HK-2 (cell line): Measurements from ENCODE around the gene AP1G2.
"Not testable (repeated sequence)": the region's sequence is repeated elsewhere in the genome, so short reads cannot be mapped to it uniquely, and the experiment has no call there.

ENCODE experiments used
- DNase-seq: peaks from one replicate; pipeline ENCODE4 v3.0.0-alpha.2; 2018; ENCODE audit not compliant: unreplicated experiment

The AP1G2 gene, protein sequence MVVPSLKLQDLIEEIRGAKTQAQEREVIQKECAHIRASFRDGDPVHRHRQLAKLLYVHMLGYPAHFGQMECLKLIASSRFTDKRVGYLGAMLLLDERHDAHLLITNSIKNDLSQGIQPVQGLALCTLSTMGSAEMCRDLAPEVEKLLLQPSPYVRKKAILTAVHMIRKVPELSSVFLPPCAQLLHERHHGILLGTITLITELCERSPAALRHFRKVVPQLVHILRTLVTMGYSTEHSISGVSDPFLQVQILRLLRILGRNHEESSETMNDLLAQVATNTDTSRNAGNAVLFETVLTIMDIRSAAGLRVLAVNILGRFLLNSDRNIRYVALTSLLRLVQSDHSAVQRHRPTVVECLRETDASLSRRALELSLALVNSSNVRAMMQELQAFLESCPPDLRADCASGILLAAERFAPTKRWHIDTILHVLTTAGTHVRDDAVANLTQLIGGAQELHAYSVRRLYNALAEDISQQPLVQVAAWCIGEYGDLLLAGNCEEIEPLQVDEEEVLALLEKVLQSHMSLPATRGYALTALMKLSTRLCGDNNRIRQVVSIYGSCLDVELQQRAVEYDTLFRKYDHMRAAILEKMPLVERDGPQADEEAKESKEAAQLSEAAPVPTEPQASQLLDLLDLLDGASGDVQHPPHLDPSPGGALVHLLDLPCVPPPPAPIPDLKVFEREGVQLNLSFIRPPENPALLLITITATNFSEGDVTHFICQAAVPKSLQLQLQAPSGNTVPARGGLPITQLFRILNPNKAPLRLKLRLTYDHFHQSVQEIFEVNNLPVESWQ

DNA sequence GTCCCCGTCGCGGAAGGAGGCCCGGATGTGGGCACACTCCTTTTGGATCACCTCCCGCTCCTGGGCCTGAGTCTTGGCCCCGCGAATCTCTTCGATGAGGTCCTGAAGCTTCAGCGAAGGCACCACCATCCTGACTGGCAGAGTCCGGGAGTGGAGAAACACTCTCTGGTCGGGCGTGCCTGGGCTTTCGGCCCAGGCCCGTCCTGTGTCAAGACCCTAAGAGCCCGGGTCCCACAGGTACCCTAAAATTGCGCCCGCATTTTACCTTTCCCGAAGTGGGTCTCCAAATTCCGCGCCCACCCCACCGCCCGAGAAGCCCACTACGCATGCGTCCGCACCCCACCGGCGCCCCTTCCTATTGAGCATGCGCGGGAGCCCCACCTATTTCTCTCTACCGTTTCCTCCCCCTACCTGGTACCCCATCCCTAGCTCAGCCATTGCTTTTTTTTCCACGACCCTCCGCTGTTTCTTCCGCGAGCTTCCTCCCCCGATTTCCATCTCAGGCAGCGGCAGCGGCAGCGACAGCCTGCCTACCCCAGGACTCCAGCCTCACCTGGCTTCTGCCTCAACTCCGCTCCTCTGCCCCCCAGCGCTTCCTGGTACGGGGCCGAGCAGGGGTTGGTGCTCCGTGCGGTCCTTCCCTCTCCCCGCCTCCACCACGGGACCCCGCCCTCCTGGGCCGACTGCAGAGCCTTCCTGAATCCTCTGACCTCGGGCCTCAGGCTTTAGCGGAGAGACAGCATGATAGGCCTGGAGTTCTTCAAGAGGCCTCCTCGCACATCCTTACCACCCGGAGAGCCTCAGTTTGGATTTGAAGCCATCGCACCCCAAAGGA, at the start of gene AP1G2:
AP1G2 (minus strand) TSS at position 606 of the 835 bp plus-strand sequence; CDS start at position 129, 477 bp downstream.
- DNase-seq, result peak; percentile 92

DNA sequence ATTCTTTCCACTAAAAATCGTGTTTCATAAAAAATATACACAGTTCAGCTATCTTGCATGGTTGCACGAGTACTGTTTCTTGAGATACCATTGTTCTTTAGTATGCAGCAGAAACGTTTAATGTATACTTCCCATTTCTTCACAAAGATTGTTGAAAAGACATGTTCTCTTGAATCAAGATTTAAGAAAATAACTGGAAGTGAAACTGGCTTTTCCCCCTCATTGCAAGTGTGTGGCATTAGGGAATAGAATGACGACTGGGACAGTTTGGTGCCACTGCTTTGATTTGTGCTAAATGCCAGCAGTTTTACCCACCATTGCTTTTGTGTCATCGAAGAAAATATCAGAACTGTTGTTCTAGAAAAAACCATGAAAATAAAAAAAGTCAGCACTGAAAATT, 48.3 kb upstream of the AP1G2 start:
- DNase-seq, result no peak

DNA sequence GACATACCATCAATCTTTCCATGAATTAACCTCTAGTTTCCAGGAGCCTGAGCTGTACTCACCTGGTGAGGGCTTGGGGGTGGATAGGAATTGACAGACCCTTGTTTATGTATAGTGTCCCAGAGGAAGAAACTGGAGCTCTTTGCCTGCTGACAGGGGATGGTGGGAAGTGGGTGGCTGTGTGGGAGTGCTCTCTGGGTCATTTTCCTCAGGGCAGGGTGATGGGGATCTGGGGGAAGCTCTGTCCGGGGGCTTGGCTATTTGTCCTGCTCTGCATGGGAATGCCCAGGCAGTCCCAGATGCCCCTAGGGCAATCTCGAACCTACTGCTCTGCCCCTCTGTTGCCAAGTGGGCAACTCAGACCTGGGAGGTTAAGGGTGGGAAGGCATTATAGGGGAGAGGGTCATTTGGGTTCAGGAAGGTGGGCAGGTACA, 46.8 kb upstream of the AP1G2 start:
- no peak for DNase-seq

DNA sequence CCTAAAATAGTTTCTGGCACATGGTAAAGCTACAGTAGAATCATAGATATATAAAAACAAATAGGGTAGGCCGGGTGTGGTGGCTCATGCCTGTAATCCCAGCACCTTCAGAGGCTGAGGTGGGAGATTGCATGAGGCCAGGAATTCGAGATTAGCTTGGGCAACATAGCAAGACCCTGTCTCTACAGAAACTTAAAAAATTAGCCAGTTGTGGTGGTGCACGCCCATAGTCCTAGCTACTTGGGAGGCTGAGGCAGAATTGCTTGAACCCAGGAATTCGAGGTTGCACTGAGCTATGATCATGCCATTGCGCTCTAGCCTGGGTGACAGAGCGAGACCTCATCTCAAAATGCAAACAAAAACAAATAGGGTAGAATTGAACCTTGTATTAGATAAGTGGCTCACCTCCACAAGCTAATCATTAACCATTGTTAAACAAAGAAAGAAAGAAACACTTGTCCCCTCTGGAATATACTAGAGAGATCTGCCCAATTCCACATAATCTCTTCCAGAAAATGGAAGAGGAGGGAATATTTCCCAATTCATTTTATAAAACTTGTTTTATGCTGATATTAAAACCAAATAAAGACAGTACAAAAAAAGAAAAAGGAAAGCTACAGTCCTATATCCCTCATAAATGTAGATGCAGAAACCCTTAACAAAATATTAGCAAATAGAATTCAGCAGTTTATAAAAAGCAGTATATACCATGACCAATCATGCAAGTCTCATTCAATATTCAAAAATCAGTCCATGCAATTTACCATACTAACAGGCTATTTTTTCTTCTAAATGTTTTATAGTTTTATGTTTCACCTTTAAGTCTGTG, 45.9 kb upstream of the AP1G2 start:
- DNase-seq, result no peak

DNA sequence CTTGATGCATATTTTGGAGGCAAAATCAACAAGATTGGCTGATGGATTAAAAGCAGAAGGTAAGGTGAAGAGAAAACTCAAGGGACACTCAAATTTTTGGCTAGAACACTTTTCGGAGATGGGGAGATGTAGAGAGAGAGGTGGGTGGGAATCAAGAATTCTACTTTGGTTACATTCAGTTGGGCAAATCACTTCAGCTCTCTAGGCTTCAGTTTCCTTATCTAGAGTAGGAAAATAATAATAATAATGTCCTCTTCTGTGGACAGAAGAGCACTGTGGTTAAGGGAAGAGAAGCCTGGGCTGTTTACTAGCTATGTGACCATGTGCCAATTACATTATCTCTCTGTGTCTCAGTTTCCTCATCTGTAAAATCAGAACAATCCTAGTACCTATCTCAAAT, 45.2 kb upstream of the AP1G2 start:
- DNase-seq, result no peak

DNA sequence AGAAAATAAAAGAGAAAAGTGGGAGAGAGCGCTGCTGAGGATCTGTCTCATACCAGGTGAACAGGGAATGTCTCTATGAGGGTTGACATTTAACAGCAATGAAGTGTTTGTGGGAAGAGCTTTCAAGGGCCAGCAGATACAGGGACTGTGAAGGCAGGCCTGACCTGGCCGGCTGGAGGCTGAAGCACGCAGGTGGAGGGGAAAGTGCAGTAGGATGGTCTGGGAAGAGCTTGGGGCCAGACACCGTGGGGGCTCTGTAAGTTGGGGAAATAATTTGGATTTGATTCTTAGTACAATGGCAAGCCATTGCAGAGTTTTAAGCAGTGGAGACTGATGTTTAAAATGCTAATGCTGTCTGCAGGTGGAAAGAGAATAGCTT, 44.8 kb upstream of the AP1G2 start:
- no peak for DNase-seq

DNA sequence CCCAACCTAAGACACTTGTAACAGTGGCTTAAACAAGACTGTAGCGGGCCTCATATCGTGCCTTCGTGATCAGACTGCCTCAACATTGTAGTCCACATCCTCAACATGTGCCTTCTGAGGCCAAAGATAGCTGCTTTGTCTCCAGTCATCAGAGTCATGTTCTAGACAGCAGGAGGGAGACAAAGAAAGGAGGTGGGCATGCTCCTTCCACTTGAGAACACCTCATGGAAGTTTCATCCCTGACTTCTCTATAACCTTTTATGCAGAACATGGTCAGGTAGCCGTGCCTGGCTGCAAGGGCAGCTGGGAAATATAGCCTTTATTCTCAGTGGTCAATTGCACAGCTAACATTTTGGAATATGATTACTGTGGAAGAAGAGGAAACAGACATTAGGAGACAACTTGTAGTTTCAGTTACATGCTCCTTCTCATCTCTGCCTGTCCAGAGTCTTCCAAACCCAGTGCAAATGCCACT, 43.3 kb upstream of the AP1G2 start:
- no peak for DNase-seq

DNA sequence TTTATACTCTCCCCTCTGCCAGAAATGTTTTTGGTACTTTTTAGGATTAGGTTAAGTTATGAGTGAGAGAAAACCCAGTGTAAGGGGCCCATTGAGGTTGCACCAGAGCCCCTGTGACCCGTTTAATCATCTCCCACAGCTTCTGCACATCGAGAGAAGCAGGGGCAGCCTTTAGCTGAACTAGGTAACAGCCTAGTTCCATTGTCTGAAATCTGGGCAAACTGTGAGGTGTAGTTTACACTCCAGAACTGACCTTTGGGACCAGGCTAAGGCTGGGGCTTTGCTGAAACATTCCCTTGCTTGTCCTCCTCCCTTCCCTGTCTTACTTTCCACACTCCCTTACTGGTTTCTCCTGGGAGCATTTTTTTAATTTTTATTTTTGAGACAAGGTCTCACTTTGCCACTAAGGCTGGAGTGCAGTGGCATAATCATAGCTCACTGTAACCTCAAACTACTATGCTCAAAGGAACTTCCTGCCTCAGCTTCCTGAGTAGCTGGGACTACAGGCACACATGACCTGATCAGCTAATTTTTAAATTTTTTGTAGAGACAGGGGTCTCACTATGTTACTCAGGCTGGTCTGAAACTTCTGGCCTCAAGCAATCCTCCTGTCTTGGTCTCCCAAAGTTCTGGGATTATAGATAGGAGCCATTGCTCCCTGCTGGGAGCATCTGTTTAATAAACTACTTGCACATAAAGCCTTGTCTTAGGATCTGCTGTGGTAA, 42.7 kb upstream of the AP1G2 start:
- DNase-seq, result no peak

DNA sequence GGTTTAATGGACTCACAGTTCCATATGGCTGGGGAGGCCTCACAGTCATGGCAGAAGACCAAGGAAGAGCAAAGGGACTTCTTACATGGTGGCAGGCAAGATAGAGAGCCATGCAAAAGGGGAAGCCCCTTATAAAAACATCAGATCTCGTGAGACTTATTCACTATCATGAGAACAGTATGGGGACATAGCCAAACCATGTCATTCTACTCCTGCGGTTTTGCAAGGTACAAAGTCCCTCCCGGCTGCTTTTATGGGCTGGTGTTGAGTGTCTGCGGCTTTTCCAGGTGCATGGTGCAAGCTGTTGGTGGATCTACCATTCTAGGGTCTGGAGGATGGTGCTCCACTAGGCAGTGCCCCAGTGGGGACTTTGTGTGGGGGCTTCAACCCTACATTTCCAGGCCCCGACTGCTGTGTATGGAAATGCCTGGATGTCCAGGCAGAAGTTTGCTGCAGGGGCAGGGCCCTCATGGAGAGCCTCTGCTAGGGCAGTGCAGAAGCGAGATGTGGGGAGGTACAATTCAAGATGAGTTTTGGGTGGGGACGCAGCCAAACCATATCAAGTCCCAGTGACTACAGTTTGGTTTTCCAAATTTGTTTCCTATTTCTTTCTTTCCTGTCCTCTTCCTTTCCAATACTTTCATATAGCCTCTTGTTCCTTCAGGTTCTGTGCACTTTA, 42.0 kb upstream of the AP1G2 start:
- DNase-seq, result not testable (repeated sequence)

DNA sequence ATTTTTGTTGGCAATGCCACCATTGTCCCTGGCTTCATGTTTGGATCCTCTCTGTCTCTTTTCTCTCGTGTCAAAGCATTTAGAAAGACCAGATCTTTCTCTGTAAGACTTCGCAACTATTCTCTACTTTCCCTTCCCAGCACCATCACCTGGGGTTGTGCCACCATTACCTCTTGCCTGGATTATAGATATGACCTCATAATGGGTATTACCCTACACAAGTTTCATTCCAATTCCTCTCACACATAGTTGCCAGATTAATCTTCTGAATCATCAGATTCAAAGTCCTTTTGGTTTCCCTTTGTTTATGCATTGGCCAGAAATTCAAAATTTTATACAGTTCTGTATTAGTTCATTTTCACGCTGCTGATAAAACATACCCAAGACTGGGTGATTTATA, 41.4 kb upstream of the AP1G2 start:
- DNase-seq, result no peak

DNA sequence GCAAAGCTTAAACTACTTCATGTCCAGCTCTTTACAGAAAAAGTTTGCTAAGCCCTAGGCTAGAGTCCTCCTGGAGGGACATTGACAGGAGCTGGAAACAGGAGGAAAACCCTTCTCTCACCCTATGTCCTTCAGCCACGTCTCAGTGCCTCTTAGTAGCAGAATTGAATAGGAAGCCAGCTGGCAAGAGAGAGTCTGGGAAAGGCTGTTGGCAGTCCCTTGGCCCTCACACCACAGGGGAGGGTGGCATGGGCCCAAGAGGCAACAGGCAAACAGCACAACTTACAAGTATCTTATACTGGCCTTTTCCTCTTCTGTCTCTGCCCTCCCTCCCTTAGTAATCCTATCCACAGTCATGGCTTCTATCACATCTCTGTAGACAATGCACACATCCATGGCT, 40.9 kb upstream of the AP1G2 start:
- DNase-seq, result no peak

DNA sequence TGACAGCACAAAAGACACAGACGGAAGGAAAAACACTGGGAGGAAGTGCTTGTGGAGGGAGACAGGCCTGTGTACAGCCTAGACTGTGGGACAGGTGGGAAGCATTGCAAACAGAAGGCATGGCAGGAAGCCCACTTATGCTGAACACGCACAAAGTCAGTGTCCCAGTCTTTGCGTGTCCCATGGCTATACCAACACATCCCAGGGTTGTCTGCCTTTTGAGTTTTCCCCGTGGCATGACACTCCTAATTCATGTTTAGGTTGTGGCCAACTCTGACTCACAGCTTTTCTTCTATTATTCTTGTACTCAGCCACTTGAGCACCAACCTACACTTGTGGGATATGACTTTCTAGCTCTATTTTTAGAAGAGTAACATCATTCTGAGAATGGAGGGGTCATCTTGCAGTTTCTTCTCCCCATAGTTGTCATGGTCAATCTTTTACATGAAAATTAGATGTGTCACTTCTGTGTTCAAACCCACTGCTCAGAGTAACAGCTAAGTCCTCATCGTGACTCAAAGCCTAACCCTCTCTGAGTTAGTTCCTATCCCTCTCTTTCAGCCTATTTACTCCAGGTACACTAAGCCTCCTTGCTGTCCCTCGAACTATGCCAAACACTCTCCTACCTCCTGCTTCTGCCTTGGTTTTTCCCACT, 38.5 kb upstream of the AP1G2 start:
- DNase-seq, result no peak

DNA sequence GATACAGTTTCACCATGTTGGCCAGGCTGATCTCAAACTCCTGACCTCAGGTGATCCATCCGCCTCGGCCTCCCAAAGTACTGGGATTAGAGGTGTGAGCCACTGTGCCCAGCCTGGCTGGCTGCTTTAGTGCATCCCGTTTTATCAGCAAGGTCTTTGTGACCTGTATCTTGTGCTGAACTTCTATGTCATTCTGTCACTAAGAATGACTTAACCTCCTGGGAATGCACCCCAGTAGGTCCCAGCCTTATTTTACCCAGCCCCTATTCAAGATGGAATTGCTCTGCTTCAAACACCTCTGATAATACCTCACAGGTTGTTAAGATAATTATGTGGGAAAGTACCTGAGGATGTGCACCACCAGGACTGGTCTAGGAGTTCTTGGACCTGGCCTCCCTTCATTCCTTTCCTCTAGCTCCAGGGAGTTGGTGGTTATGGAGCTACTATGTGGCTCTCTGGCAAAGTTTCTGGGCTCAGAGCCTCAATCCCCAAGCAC, 37.1 kb upstream of the AP1G2 start:
- DNase-seq, result no peak

DNA sequence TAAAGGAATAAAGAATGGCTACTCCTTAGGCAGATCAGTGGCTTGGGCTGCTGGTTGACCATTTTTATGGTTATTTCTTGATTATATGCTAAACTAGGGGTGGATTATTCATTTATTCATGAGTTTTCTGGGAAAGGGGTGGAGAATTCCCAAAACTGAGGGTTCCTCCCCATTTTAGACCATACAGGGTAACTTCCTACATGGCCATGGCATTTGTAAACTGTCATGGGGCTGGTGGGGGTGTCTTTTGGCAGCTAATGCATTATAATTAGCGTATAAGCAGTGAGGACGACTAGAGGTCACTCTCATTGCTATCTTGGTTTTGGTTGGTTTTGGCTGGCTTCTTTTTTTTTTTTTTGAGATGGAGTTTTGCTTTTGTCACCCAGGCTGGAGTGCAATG, 36.6 kb upstream of the AP1G2 start:
- DNase-seq, result no peak

DNA sequence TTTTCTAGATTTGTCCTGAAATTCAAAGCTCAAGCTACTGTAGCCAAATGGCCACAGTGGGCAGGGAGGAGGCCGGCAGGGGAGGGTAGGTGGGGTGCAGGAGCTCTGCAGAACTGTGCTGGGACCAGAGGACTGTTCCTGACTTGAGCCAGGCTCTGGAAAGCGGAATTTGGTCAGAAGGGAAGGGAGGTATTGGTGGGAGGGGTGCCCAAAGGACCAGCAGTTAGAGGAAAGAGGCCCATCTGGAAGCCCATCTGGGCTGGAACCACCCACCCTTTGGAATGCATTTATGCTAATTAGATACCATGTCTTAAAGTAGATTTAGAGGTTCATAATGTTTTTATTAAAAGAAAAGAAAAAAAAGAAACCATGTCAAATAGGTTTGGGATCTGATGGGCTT, 35.5 kb upstream of the AP1G2 start:
- no peak for DNase-seq

DNA sequence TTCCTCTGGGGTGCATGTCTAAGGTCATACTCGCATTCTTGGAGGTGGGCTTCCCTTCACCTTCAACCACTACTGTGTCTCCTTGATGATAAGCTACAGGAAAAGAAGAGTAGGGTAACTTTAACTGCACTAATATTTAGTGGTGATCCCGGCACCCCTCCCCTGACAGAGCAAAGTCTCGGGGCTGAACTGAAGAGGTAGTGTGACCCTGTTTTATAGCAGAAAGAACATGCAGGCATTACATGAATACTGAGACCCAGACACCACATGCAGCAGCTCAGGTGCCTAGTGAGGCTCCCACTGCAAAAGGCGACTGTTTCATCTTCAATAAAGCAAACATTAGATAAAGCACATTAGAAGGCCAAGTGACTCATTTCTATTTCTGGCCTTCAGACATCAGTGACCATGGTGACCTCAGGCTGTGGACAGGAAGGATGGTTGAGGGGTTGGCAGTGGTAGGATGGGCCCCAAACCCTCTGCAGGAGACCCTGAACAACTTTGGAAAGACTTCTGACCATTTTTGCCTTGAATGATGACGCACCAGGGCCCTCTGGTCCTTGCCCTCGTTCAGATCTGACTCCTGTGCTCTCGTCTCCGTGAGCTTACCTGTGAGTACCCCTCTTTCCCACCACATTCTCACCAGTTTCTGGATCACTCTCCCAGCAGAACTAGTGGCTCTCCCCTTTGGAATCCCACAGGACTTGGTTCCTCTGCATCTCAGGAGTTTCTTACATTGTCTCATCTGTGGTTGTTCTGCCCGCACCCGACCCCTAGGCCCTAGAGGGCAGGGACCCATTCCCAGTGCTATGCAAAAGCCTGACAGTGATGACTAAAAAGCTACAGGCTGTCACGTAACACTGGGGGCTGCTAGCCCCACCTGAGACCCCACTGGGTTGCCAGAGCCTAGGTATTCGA, 34.8 kb upstream of the AP1G2 start:
- no peak for DNase-seq

DNA sequence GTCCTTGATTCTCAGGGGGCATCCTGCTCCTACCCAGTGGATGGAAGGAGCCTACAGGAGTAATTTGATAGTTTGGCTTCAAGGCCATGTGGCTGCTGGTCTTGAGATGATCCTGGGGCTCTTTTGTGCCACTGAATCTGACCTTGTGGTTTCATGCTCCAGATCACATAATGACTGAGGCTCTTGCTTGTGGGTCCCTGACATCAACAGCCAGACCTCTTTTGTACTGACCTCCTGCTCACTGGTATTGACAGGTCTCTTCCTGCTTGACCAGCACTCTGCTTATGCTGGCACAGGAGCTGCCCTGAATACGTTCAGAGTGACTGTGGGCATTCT, 34.2 kb upstream of the AP1G2 start:
- DNase-seq, result no peak

DNA sequence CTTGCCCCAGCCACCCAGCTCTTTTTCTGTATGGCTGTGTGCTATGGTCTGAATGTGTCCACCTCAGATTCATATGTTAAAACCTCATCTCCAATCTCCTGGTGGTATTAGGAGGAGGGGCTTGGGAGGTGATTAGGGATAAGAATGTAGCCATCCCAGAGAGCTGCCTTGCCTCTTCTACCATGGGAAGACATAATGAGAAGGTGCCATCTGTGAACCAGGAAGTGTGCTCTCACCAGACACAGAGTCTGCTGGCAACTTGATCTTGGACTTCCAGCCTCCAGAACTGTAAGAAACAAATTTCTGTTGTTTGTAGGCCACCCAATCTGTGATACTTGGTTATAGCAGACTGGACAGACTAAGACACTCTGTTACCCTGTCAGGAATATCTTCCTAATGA, 33.8 kb upstream of the AP1G2 start:
- no peak for DNase-seq
